Middle frontal gyrus (tissue), 1 donor: ENCODE results near the gene IDH3G.
"Not testable (repeated sequence)": the region's sequence is repeated elsewhere in the genome, so short reads cannot be mapped to it uniquely, and the experiment has no call there.

ENCODE experiments used
- DNase-seq: peaks from one replicate; pipeline ENCODE4 v3.0.0-alpha.2; 2015; ENCODE audit warnings: low spot score; ENCODE audit errors: extremely low spot score

IDH3G gene

GRCh38 chrX:153794018-153794896 lies at the start of gene IDH3G, which contains the start of gene SSR4:
Gene IDH3G, minus strand, starts transcription at chrX:153794375. Its CDS starts 49 bp downstream, at chrX:153794326.
Gene SSR4, plus strand, starts transcription at chrX:153794668. Its CDS starts 20 bp downstream, at chrX:153794688.
- peak; percentile 83 for DNase-seq

- no peak for DNase-seq
Observed at GRCh38 chrX:153836921-153837320, 42.7 kb upstream of the IDH3G start.

GRCh38 chrX:153832728-153833127 lies 38.6 kb upstream of the IDH3G start:
- no peak for DNase-seq

- DNase-seq, result no peak
Observed at GRCh38 chrX:153831429-153832150, 37.4 kb upstream of the IDH3G start.

GRCh38 chrX:153830640-153831428 lies 36.7 kb upstream of the IDH3G start:
- no peak for DNase-seq

- DNase-seq, result no peak
Observed at GRCh38 chrX:153829799-153830639, 35.8 kb upstream of the IDH3G start, which contains the start of gene PDZD4. Gene PDZD4, minus strand, starts transcription at chrX:153830544. Its CDS starts 246 bp downstream, at chrX:153830298.

- no peak for DNase-seq
Observed at GRCh38 chrX:153829549-153829798, 35.3 kb upstream of the IDH3G start.

GRCh38 chrX:153828723-153829548 lies 34.8 kb upstream of the IDH3G start:
- no peak for DNase-seq

GRCh38 chrX:153828308-153828707 lies 34.1 kb upstream of the IDH3G start:
- DNase-seq, result no peak

- DNase-seq, result no peak
Observed at GRCh38 chrX:153827903-153828302, 33.7 kb upstream of the IDH3G start.

- DNase-seq, result no peak
Observed at GRCh38 chrX:153827016-153827415, 32.8 kb upstream of the IDH3G start.

- DNase-seq, result no peak
Observed at GRCh38 chrX:153825042-153825441, 30.9 kb upstream of the IDH3G start.

GRCh38 chrX:153824348-153824747 lies 30.2 kb upstream of the IDH3G start:
- no peak for DNase-seq

GRCh38 chrX:153821066-153821465 lies 26.9 kb upstream of the IDH3G start:
- DNase-seq, result no peak

- DNase-seq, result no peak
Observed at GRCh38 chrX:153820601-153821000, 26.4 kb upstream of the IDH3G start.

GRCh38 chrX:153819384-153820040 lies 25.3 kb upstream of the IDH3G start:
- no peak for DNase-seq

GRCh38 chrX:153818571-153819383 lies 24.6 kb upstream of the IDH3G start:
- DNase-seq, result no peak

GRCh38 chrX:153818064-153818463 lies 23.9 kb upstream of the IDH3G start:
- DNase-seq, result not testable (repeated sequence)
